Measurements from ENCODE around the gene SCRN2.

The SCRN2 gene

GRCh38 chr17:47808036-47808829 lies 32.8 kb downstream of the SCRN2 start:
- in situ Hi-C loops (cut with HindIII; ENCODE audit: low sequenced_read_pairs): no loop called here

- in situ Hi-C loops (cut with HindIII; ENCODE audit: low sequenced_read_pairs): no loop called here
Measured at GRCh38 chr17:47807421-47807820, 33.7 kb downstream of the SCRN2 start.

- in situ Hi-C loops (cut with HindIII; ENCODE audit: low sequenced_read_pairs): no loop called here
Measured at GRCh38 chr17:47806913-47807255, 34.2 kb downstream of the SCRN2 start.

- in situ Hi-C loops (cut with HindIII; ENCODE audit: low sequenced_read_pairs): no loop called here
Measured at GRCh38 chr17:47806026-47806912, 34.8 kb downstream of the SCRN2 start.

GRCh38 chr17:47804461-47804860 lies 36.6 kb downstream of the SCRN2 start:
- in situ Hi-C loops (cut with HindIII; ENCODE audit: low sequenced_read_pairs): no loop called here

GRCh38 chr17:47803751-47804150 lies 37.3 kb downstream of the SCRN2 start:
- in situ Hi-C loops (cut with HindIII; ENCODE audit: low sequenced_read_pairs): no loop called here

GRCh38 chr17:47803201-47803600 lies 37.9 kb downstream of the SCRN2 start:
- in situ Hi-C loops (cut with HindIII; ENCODE audit: low sequenced_read_pairs): no loop called here

- in situ Hi-C loops (cut with HindIII; ENCODE audit: low sequenced_read_pairs): no loop called here
Measured at GRCh38 chr17:47802341-47803022, 38.6 kb downstream of the SCRN2 start.

GRCh38 chr17:47801906-47802305 lies 39.2 kb downstream of the SCRN2 start:
- in situ Hi-C loops (cut with HindIII; ENCODE audit: low sequenced_read_pairs): no loop called here

- in situ Hi-C loops (cut with HindIII; ENCODE audit: low sequenced_read_pairs): no loop called here
Measured at GRCh38 chr17:47801176-47801765, 39.8 kb downstream of the SCRN2 start.

GRCh38 chr17:47800686-47801085 lies 40.4 kb downstream of the SCRN2 start:
- in situ Hi-C loops (cut with HindIII; ENCODE audit: low sequenced_read_pairs): no loop called here

GRCh38 chr17:47797797-47798196 lies 43.3 kb downstream of the SCRN2 start:
- in situ Hi-C loops (cut with HindIII; ENCODE audit: low sequenced_read_pairs): no loop called here

GRCh38 chr17:47792979-47793378 lies 48.1 kb downstream of the SCRN2 start:
- in situ Hi-C loops (cut with HindIII; ENCODE audit: low sequenced_read_pairs): no loop called here

GRCh38 chr17:47792457-47792856 lies 48.6 kb downstream of the SCRN2 start:
- in situ Hi-C loops (cut with HindIII; ENCODE audit: low sequenced_read_pairs): no loop called here

GRCh38 chr17:47791025-47791424 lies 50.0 kb downstream of the SCRN2 start:
- in situ Hi-C loops (cut with HindIII; ENCODE audit: low sequenced_read_pairs): no loop called here

- in situ Hi-C loops (cut with HindIII; ENCODE audit: low sequenced_read_pairs): no loop called here
Measured at GRCh38 chr17:47789611-47790561, 51.2 kb downstream of the SCRN2 start.

All from endothelial cell of hepatic sinusoid (primary cell).